IMR-90 (cell line): ENCODE data around the gene ALKBH2. TPM values are rescaled to one million over a fixed set of nuclear protein-coding genes. Genes with fewer than 3 reads are reported as not detected.

Experiments used
- ATAC-seq: fragments of 200-7000 bp; cut with Tn5 transposase; 2 replicates; pipeline ENCODE4 v1.9.1; 2020; ENCODE audit warnings: low read depth, mild to moderate bottlenecking, moderate library complexity
- BruUV-seq: library from RNA; stranded (reverse); fragments of 400-500 nt; replicated peaks from 2 replicates; lab custom pipeline; 2021; lab: Mats Ljungman, UMichigan
- CTCF ChIA-PET: fragments of 300-600 bp; formaldehyde crosslinking; extraction: SDS; loops from one replicate; lab custom pipeline; 2021; ENCODE audit warnings: antibody characterized with exemption; lab: Yijun Ruan, JAX
- POLR2A ChIA-PET: fragments of 300-600 bp; sonication (Branson Sonifier 250); formaldehyde crosslinking; loops from one replicate; lab custom pipeline; 2022; ENCODE audit warnings: antibody characterized with exemption; ENCODE audit not compliant: unreplicated experiment; lab: Charles Lee
- DNase-seq: peaks from one replicate; pipeline ENCODE4 v3.0.0; 2013
- H2AFZ ChIP-seq: replicated peaks from 2 replicates; pipeline ENCODE3; 2013; ENCODE audit warnings: low read length, mild to moderate bottlenecking; ENCODE audit not compliant: poor library complexity
- H2AK5ac ChIP-seq: 2 replicates; pipeline ENCODE4 v1.6.1; 2013; ENCODE audit warnings: low read depth, low read length, inconsistent platforms
- H2AK9ac ChIP-seq: replicated peaks from 2 replicates; pipeline ENCODE3; 2013; ENCODE audit warnings: mild to moderate bottlenecking, low read depth, low read length, moderate library complexity; ENCODE audit not compliant: poor library complexity
- H2BK120ac ChIP-seq: 2 replicates; pipeline ENCODE4 v1.6.1; 2013; ENCODE audit warnings: low read depth, low read length, inconsistent platforms
- H2BK15ac ChIP-seq: 3 replicates; pipeline ENCODE4 v1.6.1; 2013; ENCODE audit warnings: low read depth, low read length, inconsistent platforms
- H2BK20ac ChIP-seq: 2 replicates; pipeline ENCODE4 v1.6.1; 2013; ENCODE audit warnings: low read depth, mild to moderate bottlenecking, inconsistent platforms, low read length, moderate library complexity
- H2BK5ac ChIP-seq: 2 replicates; pipeline ENCODE4 v1.6.1; 2013; ENCODE audit warnings: mild to moderate bottlenecking, low read depth, low read length, inconsistent platforms; ENCODE audit not compliant: poor library complexity, severe bottlenecking
- H3K14ac ChIP-seq: replicated peaks from 2 replicates; pipeline ENCODE4 v1.6.1; 2013; ENCODE audit warnings: low read depth, low read length, inconsistent platforms
- H3K18ac ChIP-seq: 2 replicates; pipeline ENCODE4 v1.6.1; 2013; ENCODE audit warnings: low read depth, low read length, control low read depth
- H3K23ac ChIP-seq: 2 replicates; pipeline ENCODE4 v1.6.1; 2013; ENCODE audit warnings: low read depth, low read length, inconsistent platforms
- H3K27ac ChIP-seq: 2 replicates; pipeline ENCODE4 v1.5.1; 2013; ENCODE audit warnings: mild to moderate bottlenecking, control low read depth, low read length; ENCODE audit not compliant: insufficient read depth
- H3K27me3 ChIP-seq: 2 replicates; pipeline ENCODE4 v1.6.1; 2013; ENCODE audit warnings: low read length; ENCODE audit not compliant: control insufficient read depth, insufficient read depth
- H3K36me3 ChIP-seq: 2 replicates; pipeline ENCODE4 v1.6.1; 2013; ENCODE audit warnings: low read length, mixed read lengths; ENCODE audit not compliant: control insufficient read depth, insufficient read depth
- H3K4ac ChIP-seq: 2 replicates; pipeline ENCODE4 v1.6.1; 2013; ENCODE audit warnings: low read depth, low read length, inconsistent platforms
- H3K4me1 ChIP-seq: 2 replicates; pipeline ENCODE4 v1.6.1; 2013; ENCODE audit warnings: low read length, mixed read lengths; ENCODE audit not compliant: control insufficient read depth, insufficient read depth
- H3K4me2 ChIP-seq: 2 replicates; pipeline ENCODE4 v1.6.1; 2013; ENCODE audit warnings: low read depth, mild to moderate bottlenecking, control low read depth, low read length, moderate library complexity
- H3K4me3 ChIP-seq: 2 replicates; pipeline ENCODE4 v1.5.1; 2013; ENCODE audit warnings: low read depth, mild to moderate bottlenecking, control low read depth, low read length, moderate library complexity; ENCODE audit not compliant: insufficient read depth
- H3K56ac ChIP-seq: 2 replicates; pipeline ENCODE4 v1.6.1; 2013; ENCODE audit warnings: low read length, inconsistent platforms; ENCODE audit not compliant: insufficient read depth; ENCODE audit errors: extremely low read depth
- H3K79me1 ChIP-seq, 2 experiments: 2 replicates each; pipeline ENCODE4 v1.6.1; 2013; ENCODE audit warnings: low read length in 2 of 2, inconsistent platforms in 1 of 2, low read depth in 1 of 2
- H3K9ac ChIP-seq: 2 replicates; pipeline ENCODE4 v1.6.1; 2013; ENCODE audit warnings: low read depth, low read length, control low read depth
- H3K9me1 ChIP-seq: 2 replicates; pipeline ENCODE4 v1.6.1; 2013; ENCODE audit warnings: low read length, inconsistent platforms; ENCODE audit not compliant: insufficient read depth
- H3K9me3 ChIP-seq: 2 replicates; pipeline ENCODE4 v1.6.1; 2013; ENCODE audit warnings: low read length; ENCODE audit not compliant: control insufficient read depth, insufficient read depth
- H4K20me1 ChIP-seq: 2 replicates; pipeline ENCODE4 v1.6.1; 2013; ENCODE audit warnings: low read length, inconsistent platforms; ENCODE audit not compliant: insufficient read depth
- H4K5ac ChIP-seq: 2 replicates; pipeline ENCODE4 v1.6.1; 2013; ENCODE audit warnings: mild to moderate bottlenecking, low read depth, low read length, control low read depth
- H4K8ac ChIP-seq, 2 experiments: 2 replicates each; pipeline ENCODE4 v1.6.1; 2013; ENCODE audit warnings: low read depth in 2 of 2, low read length in 2 of 2, control low read depth in 1 of 2, inconsistent platforms in 1 of 2
- H4K91ac ChIP-seq: 2 replicates; pipeline ENCODE4 v1.6.1; 2013; ENCODE audit warnings: low read depth, low read length, inconsistent platforms; ENCODE audit not compliant: insufficient read depth
- BHLHE40 ChIP-seq: fragments of 150-350 bp; IDR thresholded peaks from 2 replicates; pipeline ENCODE4 v1.6.1; 2016; ENCODE audit warnings: mild to moderate bottlenecking, low read depth, low read length
- CEBPB ChIP-seq: IDR thresholded peaks from 2 replicates; pipeline ENCODE4 v1.6.1; 2012; ENCODE audit warnings: low read depth, low read length, improper control_type of control experiment
- CHD1 ChIP-seq: IDR thresholded peaks from 2 replicates; pipeline ENCODE4 v1.6.1; 2012; ENCODE audit warnings: low read depth, low read length, improper control_type of control experiment
- FOS ChIP-seq: fragments of 150-350 bp; IDR thresholded peaks from 2 replicates; pipeline ENCODE4 v1.6.1; 2016; ENCODE audit warnings: low read depth, low read length
- MAFK ChIP-seq: IDR thresholded peaks from 2 replicates; pipeline ENCODE4 v1.6.1; 2012; ENCODE audit warnings: low read depth, low read length, improper control_type of control experiment
- MAZ ChIP-seq: IDR thresholded peaks from 2 replicates; pipeline ENCODE4 v1.6.1; 2012; ENCODE audit warnings: low read depth, mild to moderate bottlenecking, low read length, improper control_type of control experiment, moderate library complexity, borderline replicate concordance
- MXI1 ChIP-seq: IDR thresholded peaks from 2 replicates; pipeline ENCODE4 v1.6.1; 2012; ENCODE audit warnings: low read depth, mild to moderate bottlenecking, low read length, moderate library complexity, borderline replicate concordance
- NFE2L2 ChIP-seq: fragments of 150-350 bp; IDR thresholded peaks from 2 replicates; pipeline ENCODE4 v1.6.1; 2016; ENCODE audit warnings: low read depth, mild to moderate bottlenecking, low read length
- POLR2A ChIP-seq: IDR thresholded peaks from 2 replicates; pipeline ENCODE4 v1.6.1; 2012; ENCODE audit warnings: mild to moderate bottlenecking, low read depth, low read length
- RAD21 ChIP-seq: IDR thresholded peaks from 2 replicates; pipeline ENCODE4 v1.6.1; 2012; ENCODE audit warnings: low read length, improper control_type of control experiment
- RCOR1 ChIP-seq: IDR thresholded peaks from 2 replicates; pipeline ENCODE4 v1.6.1; 2012; ENCODE audit warnings: mild to moderate bottlenecking, low read length, improper control_type of control experiment; ENCODE audit not compliant: insufficient replicate concordance
- RFX5 ChIP-seq: IDR thresholded peaks from 2 replicates; pipeline ENCODE4 v1.8.0; 2012; ENCODE audit warnings: low read depth, mild to moderate bottlenecking, low read length, moderate library complexity
- SMC3 ChIP-seq: fragments of 150-350 bp; IDR thresholded peaks from 2 replicates; pipeline ENCODE4 v1.6.1; 2016; ENCODE audit warnings: low read depth, mild to moderate bottlenecking, antibody characterized with exemption, low read length, moderate library complexity
- WGBS, 2 experiments: methylation state at CpG; one replicate each; pipeline versions ENCODE4 v1.1.5 to v1.1.7; 2013; ENCODE audit warnings: missing lambda C conversion rate in 2 of 2; ENCODE audit not compliant: insufficient read length in 1 of 2; ENCODE audit errors: extremely low coverage in 2 of 2; 5-methylcytosine and 5-hydroxymethylcytosine counted together
- dilution Hi-C: fragments of 300-500 bp; cut with HindIII; formaldehyde crosslinking; loops from one replicate; pipeline ENCODE4 v1.14.3; 2018; ENCODE audit warnings: low sequenced_read_pairs; ENCODE audit not compliant: unreplicated experiment
- in situ Hi-C: fragments of 300-500 bp; cut with MboI; formaldehyde crosslinking; loops from 3 replicates; pipeline ENCODE4 v1.14.3; 2019; ENCODE audit warnings: low sequenced_read_pairs, inconsistent platforms, mixed read lengths
- intact Hi-C: fragments of 100-400 bp; cut with micrococcal nuclease; formaldehyde crosslinking; loops from 2 replicates; pipeline ENCODE4 v1.10.0; 2022
- polyA plus RNA-seq, 3 experiments: library from polyadenylated mRNA; depleted of rRNA; stranded (reverse); fragments of >200 nt; gene quantifications; 2 replicates each; pipeline ENCODE4 v1.2.3, GENCODE V29; 2012; ENCODE audit warnings: low replicate concordance in 1 of 3
- total RNA-seq: library from RNA; depleted of rRNA; stranded (reverse); fragments of >200 nt; gene quantifications from 2 replicates; pipeline ENCODE4 v1.2.3, GENCODE V29; 2012
- TF ChIP-seq, protein P1 (sequence below): conservative IDR thresholded peaks from 2 replicates; pipeline ENCODE4 v1.5.1; 2012; ENCODE audit warnings: mild to moderate bottlenecking, low read depth, low read length, improper control_type of control experiment
- TF ChIP-seq, protein P2 (sequence below): fragments of 150-350 bp; IDR thresholded peaks from 2 replicates; pipeline ENCODE4 v1.6.1; 2016; ENCODE audit warnings: low read depth, mild to moderate bottlenecking, low read length, moderate library complexity, borderline replicate concordance
- TF ChIP-seq, protein P3 (sequence below): fragments of 150-350 bp; IDR thresholded peaks from 2 replicates; pipeline ENCODE4 v1.6.1; 2017; ENCODE audit warnings: mild to moderate bottlenecking, antibody characterized with exemption, low read length, low read depth

The ALKBH2 gene
- total and polyA plus RNA-seq, 2 of the 4 experiments (the other 2 are of a cell fraction): 14.9 to 17.8 TPM

DNA sequence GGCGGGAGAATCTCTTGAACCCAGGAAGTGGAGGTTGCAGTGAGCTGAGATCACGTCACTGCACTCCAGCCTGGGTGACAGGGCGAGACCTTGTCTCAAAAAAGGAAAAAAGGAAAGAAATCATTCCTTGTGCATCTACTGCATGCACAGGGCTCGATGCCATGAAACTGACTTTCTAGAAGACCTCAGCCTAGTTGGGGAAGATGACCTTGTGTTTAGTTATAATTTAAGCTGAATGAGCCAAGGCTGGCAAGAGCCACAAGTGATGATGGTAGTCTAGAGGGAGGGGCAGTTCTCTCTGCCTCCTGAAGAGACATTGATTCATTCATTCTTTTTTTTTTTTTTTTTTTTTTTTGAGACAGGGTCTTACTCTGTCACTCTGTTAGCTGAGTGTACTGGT is 47.3 kb upstream of the ALKBH2 start:
- Histone ChIP-seq H3K36me3 (no peaks in the 10 kb centered on the region), H3K9me3 (no peaks in the 10 kb centered on the region), H4K91ac (no peak overlapping the region), H3K14ac (no peak overlapping the region), H3K27me3 (no peaks in the 10 kb centered on the region; the same call in 1 of the 2 replicates), H3K23ac (no peak overlapping the region), H3K9ac (no peak overlapping the region), H3K4ac (no peak overlapping the region), H3K79me1 (no peaks in the 10 kb centered on the region), H3K56ac (no peak overlapping the region), H2BK120ac (no peak overlapping the region), H2AK5ac (no peak overlapping the region), H3K4me3 (no peak overlapping the region), H2AK9ac (no peak overlapping the region), H4K20me1 (no peaks in the 10 kb centered on the region), H3K18ac (no peak overlapping the region), H4K5ac (no peak overlapping the region), H3K4me1 (no peaks in the 10 kb centered on the region), H4K8ac (no peak overlapping the region), H2AFZ (no peak overlapping the region), H3K4me2 (no peak overlapping the region), H2BK5ac (no peak overlapping the region), H3K27ac (no peak overlapping the region), H2BK20ac (no peak overlapping the region), H3K9me1 (no peaks in the 10 kb centered on the region), H2BK15ac (no peak overlapping the region)
- DNase-seq: no peak
- intact Hi-C loops: no loop called here
- ATAC-seq: no peak
- in situ Hi-C loops: no loop called here
- BruUV-seq: no TSS peak
- dilution Hi-C loops: no loop called here
- TF ChIP-seq CEBPB (no peak), BHLHE40 (no peak), RAD21 (no peak), RFX5 (no peak), FOS (no peak), NFE2L2 (no peak), SMC3 (no peak), MAZ (no peak), MXI1 (no peak), CHD1 (no peak), RCOR1 (no peak), MAFK (no peak), POLR2A (no peak)
- TF ChIP-seq, protein P1, sequence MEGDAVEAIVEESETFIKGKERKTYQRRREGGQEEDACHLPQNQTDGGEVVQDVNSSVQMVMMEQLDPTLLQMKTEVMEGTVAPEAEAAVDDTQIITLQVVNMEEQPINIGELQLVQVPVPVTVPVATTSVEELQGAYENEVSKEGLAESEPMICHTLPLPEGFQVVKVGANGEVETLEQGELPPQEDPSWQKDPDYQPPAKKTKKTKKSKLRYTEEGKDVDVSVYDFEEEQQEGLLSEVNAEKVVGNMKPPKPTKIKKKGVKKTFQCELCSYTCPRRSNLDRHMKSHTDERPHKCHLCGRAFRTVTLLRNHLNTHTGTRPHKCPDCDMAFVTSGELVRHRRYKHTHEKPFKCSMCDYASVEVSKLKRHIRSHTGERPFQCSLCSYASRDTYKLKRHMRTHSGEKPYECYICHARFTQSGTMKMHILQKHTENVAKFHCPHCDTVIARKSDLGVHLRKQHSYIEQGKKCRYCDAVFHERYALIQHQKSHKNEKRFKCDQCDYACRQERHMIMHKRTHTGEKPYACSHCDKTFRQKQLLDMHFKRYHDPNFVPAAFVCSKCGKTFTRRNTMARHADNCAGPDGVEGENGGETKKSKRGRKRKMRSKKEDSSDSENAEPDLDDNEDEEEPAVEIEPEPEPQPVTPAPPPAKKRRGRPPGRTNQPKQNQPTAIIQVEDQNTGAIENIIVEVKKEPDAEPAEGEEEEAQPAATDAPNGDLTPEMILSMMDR: no peak
- TF ChIP-seq, protein P2, sequence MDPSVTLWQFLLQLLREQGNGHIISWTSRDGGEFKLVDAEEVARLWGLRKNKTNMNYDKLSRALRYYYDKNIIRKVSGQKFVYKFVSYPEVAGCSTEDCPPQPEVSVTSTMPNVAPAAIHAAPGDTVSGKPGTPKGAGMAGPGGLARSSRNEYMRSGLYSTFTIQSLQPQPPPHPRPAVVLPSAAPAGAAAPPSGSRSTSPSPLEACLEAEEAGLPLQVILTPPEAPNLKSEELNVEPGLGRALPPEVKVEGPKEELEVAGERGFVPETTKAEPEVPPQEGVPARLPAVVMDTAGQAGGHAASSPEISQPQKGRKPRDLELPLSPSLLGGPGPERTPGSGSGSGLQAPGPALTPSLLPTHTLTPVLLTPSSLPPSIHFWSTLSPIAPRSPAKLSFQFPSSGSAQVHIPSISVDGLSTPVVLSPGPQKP: no peak
- TF ChIP-seq, protein P3, sequence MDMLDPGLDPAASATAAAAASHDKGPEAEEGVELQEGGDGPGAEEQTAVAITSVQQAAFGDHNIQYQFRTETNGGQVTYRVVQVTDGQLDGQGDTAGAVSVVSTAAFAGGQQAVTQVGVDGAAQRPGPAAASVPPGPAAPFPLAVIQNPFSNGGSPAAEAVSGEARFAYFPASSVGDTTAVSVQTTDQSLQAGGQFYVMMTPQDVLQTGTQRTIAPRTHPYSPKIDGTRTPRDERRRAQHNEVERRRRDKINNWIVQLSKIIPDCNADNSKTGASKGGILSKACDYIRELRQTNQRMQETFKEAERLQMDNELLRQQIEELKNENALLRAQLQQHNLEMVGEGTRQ: no peak
- ChIA-PET POLR2A (no interaction called here), CTCF (no interaction called here)
- WGBS, 2 experiments: 100% methylated on average over 1 of the region's 4 CpGs; no CpG with 5 or more reads in 1 of the 2 experiments
